Myocyte (in vitro differentiated cells): ENCODE data around the gene AMN. TPM values are rescaled to one million over a fixed set of nuclear protein-coding genes. Genes with fewer than 3 reads are reported as not detected.
A peak's percentile ranks its signal among the peaks of the same experiment; 100 is the strongest.

Experiments
- DNase-seq: peaks from one replicate; pipeline ENCODE4 v3.0.0-alpha.2; 2012; ENCODE audit warnings: low read depth
- total RNA-seq: library from RNA; depleted of rRNA; stranded (reverse); fragments of >200 nt; gene quantifications from 2 replicates; pipeline ENCODE4 v1.2.3, GENCODE V29; 2014

Gene AMN
- total RNA-seq, 1 donor from 2014 or later: 0.59 TPM

DNA sequence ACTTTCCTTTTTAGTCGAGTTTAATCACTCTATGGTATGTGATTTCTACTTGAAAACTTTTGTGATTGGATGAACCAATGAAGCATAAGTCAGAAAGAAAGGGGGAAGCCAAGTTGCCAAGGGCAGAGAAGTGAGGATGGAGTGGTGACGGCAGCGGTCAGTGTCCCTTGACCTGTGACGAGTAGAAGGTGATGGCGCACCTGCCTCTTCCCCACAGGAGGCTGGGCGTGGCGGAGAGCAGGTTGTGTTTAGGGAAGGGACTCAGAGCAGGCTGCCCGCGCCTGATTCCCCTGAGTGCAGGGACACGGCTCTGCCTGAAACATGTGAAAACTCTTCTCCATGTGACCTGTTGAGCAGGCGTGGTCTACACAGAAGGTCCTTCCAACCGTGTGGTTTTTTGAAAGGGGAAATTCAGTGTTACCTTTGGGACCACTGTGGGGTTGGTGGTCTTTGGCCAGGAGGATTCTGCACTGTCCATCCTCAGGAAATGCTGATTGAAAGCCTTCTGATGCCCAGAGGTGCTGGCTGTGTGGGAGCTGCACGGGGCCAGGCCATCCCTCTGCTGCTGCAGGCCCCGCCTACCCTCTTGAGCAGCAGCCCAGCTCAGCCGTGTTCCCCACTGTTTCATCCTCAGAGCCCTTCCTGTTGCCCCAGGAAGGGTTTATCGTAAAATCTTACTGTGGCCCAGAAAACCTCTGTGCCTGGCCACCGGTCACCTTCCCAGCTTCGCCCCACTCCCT, 23.5 kb upstream of the AMN start:
- no peak for DNase-seq

DNA sequence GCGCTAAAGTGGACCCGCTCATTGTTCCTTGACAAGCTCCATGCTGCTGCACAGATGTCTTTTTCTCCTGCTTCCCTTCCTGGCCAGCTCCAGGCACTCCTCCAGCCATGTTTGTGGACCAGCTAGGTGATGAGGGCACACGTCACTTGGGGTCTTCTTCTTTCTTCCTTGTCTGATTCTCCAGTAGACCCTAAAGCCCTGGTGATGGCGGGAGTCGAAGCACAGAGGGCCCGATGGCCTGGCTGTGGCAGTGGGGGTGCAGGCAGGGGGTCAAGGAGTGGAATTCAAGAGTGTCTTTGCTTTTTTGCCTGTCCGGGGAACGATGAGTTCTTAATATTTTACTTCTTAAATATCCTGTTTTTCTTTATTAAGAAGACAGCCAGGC, 23.0 kb upstream of the AMN start:
- no peak for DNase-seq

DNA sequence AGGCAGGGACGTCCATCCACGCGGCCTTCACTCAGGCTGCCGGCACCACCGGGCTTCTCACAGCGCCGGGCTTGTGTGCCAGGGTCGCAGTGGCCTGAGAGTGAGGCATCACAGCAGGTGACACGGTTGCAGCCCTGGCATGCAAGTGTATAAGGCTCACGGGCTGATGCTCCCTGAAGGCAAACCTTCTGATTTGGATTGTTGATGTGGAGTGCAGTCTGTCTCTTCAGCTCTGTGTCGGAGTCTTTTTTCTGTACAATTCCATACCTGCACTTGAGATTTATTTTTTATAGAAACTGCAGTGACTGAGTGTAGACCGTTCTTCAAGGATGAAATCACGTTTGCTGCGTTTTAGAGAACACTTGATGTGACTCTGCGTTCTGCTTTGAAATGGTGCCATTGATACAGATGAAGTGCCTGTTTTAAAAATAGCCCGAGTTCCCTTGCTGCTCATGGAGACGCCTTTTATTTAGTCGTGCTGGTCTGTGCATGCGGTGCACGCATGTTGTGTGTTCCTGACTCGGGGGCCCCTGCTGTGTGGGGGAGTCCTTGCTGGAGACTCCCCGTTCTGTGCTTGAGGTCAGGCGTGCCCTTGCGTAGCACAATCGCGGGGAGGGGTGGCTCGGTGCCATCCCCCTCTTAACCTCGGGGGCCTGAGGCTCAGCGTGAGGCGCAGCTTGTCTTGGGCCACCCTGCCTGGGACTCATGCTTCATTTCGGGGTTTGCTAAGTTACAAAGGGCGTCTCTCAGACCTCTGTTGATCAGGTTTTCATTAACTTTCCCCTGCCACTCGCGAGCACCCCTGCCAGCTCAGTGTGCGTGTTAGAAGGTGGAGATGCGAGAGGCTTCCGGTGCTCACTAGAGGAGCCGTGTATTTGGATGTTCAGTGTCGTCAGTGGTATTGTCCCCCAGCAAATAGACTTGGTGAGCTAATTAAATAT, 21.6 kb upstream of the AMN start:
- no peak for DNase-seq

DNA sequence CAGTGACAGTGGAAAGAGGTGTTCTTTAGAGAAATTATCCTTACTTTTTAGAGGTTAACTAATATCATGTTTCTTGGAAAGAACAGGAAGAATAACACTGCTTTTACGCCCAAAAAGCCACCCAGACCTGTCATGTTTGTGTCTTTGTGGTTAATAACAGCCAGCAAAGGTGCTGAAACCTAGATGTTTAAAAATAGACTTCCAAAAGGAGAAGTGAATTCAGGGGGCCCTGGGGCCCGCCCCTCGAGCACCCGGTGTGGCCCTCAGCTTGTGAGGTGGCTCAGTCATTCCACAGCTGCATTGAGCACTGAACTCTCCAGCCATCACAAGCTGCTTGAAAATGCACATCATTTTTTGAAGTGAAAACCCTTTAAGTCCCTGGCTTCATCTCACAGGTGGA, 20.8 kb upstream of the AMN start:
- no peak for DNase-seq

DNA sequence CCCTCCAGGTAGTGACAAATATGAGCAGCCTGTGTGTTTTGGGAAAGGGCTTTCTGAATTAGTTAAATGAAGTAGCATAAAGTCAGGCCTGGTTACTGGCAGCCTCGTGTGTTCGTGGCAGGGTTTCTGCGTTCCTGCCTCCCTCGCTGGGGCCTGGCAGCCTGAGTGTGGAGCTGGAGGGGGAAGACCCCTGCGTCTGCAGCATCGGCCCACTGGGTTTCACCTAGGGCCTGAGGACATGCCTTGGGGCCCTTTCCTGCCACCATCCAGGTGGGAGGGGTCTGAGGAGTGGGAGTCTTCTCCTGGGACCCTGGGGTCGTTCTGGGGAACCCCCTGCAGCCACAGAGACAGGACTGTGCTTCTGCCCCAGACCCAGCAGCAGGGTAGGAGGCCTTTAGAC, 20.4 kb upstream of the AMN start:
- DNase-seq: no peak

DNA sequence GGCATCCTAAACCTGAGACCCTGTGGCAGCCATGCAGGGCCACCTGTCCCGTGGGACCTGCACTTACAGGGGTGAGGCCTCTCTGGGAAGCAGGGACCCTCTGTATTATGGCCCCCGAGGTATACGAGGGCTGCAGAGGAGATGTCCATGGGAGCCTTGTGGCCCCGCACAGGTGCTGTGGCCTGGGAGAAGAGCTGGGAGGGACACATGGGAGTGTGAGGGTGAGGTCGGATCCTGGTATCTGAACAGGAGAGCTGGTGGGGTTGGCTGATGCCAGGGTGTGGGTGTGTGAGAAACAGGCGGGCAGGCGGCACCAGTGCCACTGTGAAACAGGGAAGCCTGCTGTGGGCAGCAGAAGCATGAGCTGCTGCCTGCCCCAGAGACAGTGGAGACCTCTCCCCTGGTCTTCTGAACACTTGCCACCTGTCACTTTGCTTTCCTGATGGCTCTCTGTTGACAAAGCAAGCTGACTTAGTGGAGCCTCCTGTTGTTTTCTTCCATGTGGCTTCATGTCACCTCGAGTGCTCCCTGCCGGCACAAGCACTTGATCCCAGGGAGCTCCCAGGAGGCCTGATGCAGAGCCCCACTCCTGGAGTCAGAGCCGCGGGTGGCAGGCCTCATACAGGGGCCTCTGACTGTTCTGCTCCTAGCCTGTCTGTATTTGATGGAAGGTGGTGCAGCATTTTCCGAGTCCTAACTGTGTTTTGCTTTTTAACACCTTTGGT, 19.8 kb upstream of the AMN start:
- peak; percentile 32 for DNase-seq

DNA sequence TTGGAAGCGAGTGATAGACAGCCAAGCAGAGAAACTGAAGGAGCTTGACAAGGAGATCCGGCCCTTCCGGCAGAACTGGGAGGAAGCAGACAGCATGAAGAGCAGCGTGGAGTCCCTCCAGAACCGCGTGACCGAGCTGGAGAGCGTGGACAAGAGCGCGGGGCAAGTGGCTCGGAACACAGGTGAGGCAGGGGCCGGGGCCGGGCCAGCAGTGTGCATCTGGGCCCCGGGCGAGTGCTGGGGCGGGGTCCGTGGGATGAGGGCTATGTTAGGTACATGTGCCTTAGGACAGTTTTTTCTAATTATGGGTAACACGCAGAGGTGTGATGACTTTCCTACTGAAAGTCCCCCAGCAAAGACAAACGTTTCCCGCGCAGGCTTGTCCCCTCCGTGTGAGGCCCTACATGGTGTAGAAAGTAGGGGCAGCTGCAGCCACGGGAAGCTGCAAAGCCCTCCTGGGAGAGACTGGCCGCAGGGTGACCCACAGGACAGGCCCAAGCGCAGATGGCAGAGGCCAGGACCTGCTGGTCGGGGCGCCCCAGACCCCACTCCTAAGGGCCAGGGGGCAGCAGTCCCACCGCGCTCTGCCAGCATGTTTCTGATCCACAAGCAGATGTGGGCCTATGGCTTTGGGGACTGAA, 19.1 kb upstream of the AMN start:
- no peak for DNase-seq

DNA sequence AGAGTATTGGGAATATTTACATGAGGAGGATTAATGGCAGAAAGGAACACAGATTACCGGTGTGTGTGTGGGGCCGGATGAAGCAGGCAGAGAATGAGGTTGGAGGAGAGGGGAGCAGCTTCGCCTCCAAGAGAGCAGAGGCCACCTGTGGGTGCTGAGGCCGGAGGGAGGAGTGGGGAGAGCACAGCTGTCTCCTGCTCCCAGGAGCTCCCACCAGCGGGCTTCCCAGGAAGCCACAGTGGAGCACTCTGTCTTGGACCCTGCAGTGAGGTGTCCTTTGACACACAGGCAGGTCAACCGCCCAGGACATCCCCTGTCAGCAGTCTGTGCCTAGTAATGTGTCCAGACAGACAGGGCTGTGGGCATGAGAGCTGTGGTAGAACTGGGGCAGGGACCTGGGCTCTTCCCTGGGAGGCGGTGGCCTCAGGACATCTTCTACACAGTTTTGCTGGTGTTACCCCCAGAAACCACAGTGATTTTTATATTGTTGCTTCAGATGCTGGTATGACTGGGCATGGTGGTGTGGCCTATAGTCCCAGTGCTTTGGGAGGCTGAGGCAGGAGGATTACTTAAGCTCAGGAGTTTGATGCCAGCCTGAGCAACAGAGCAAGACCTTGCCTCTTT, 18.5 kb upstream of the AMN start:
- DNase-seq: no peak

DNA sequence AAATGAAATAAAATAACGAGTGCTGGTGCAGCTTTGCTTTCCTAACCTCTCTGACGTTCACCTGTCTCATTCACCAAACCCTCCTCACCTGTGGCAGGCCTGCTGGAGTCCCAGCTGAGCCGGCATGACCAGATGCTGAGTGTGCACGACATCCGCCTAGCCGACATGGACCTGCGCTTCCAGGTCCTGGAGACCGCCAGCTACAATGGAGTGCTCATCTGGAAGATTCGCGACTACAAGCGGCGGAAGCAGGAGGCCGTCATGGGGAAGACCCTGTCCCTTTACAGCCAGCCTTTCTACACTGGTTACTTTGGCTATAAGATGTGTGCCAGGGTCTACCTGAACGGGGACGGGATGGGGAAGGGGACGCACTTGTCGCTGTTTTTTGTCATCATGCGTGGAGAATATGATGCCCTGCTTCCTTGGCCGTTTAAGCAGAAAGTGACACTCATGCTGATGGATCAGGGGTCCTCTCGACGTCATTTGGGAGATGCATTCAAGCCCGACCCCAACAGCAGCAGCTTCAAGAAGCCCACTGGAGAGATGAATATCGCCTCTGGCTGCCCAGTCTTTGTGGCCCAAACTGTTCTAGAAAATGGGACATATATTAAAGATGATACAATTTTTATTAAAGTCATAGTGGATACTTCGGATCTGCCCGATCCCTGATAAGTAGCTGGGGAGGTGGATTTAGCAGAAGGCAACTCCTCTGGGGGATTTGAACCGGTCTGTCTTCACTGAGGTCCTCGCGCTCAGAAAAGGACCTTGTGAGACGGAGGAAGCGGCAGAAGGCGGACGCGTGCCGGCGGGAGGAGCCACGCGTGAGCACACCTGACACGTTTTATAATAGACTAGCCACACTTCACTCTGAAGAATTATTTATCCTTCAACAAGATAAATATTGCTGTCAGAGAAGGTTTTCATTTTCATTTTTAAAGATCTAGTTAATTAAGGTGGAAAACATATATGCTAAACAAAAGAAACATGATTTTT, 17.1 kb upstream of the AMN start:
- DNase-seq: no peak

DNA sequence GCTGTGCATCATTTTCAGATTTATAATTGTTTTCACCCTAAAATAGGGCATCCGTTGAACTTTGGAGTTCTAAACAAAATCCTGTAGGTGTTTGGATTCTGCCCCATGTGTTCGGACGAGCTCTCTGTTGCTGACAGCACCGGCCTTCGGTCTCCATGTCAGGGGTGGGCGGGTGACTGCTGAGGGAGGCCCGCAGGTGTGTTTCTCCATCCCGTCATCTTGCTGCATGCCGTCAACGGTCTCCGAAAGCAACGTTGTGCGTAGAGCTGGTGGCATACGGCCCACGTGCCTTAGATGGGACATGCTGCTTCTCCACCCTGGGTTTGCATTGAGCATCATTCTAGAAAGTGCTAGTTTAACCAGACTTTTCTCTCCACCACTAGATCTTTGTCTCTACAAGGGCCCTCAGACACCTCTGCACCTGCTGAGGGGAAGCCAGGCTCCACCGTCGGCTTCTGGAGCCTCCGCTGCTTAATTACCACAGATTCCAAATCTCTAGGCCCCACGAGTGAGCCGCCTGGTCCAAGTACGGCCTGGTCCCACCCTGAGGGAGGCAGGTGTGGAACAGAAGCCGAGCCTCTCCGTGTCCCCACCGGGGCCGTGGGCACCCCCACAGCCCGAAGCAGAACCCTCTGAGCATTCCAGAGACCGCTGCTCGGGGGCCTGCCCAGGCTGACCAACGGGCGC, 15.7 kb upstream of the AMN start:
- DNase-seq: no peak

DNA sequence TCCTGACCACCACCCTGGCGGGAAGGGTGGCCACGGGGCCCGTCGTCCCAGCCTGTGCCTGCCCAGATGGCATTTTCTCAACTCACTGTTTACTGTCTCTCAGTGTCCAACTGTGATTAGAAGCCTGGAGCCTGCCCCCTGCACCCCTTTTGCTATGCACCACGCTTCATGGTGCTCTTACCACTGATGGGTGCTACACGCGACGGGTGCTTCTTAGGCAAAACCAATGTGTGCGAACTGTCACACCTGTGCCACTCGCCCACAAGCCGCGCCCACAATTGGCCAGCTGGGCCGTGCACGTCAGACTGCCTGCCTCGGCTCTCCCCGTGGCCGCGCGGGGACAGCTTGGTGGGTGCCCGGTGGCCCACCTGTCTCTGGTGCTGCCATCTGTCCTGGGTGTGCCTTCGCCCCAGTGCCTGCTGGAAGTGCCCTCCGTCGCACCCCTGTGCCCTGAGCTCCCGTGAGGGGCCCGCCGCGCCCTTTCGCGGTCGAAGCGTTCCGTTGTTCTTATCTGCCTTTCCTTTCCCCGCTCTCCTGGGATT, 15.1 kb upstream of the AMN start:
- DNase-seq: no peak

DNA sequence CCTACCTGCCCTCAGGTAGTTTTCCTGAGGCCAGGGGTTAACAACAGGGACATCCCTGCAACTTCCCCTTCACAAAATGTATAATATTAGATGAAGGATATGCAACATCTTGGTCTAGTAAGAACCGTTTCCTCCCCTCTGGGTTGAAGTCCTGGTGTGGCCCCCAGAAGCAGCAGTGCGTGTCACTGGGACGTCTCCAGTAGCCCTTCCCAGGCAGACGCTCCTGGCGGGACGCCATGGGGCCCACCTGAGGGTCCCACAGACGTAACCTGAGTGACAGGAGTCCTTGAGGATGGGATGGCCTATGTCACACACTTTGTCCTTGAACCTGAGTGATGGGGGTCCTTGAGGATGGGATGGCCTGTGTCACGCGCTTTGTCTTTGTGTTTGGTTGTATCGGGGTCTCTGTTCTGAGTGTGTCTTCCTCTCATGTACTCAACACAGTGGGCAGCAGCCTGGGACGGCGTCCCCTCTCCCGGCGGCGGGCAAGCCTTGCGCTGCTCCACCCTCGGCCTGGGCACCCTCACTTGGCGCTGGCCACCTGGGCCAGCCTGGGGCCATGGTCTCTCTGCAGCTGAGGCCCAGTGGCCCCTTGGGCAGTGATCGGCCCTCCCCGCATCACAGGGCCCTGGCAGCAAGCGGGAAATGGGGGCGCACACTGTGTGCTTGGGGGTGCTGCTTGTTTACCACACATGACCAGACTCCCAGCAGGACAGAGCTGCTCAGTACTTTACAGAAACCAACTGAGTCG, 14.3 kb upstream of the AMN start:
- no peak for DNase-seq

DNA sequence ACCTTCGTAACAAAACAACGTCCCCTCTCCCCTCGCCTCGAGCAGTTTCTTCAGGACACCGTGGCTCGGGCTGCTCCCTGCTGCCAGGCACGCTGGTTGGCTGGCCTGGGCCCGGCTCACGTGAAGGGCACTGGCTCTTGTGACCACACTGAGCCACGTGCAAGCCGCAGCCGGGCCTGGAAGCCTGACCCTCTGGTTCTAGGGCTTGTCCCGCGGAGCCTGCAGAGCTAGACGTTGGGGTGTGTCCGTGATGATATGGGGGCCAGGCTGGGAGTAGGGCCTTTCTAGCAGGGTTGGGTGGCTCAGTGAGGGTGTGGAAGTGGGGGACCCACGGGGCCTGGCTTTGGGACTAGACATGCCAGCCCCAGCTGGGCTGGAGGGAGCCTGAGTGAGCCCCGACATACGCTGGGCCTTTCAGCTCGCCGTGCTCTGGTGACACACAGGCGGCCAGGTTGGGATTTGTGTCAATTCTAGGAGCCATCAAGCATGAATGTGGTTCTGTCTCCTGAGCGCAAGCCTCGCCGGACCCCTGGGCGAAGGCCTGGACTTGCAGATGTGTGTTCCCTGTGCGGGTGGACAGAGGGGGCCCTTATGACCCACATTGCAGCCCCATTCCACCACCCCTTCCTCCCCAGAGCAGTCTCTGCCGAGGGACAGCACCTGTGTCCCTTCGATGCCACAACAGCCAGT, 13.6 kb upstream of the AMN start:
- DNase-seq: no peak

DNA sequence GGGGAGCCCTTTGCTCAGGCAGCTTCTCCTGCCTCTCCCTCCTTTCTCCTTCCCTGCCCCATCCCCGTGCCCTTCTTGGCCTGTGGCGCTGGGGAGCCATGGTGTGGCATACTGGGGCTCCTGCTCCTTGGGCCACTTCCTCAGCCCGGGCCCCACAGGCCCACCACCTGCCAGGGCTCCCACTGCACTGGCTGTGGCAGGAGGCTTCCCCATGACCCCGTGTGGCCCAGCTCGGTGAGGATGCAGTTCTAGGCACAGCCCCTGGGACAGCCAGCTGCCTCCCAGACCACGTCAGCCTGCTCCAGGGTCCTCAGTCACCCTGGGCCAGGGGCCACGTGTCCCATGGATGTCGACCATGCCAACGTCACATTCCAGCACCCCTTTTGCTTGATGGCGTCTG, 13.0 kb upstream of the AMN start:
- DNase-seq: no peak

DNA sequence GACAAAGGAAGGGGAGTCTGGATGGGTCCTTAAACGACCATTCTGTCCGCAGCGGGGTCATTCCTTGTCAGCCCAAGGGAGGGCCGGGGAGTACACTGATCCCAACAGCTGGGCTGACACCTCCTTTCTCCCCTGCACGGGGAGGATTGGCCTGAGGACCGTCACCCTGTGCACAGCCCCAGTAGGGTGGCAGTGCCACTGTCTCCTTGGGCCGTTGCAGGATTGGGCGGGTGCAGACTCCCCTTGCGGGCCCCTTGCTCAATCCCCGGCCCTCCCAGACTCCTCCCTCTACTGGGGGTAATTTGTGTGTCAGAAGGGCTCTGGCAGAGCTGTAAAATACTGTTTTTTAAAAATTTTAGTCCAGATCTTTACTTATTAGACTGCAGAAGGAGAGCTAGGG, 12.6 kb upstream of the AMN start:
- DNase-seq: no peak

DNA sequence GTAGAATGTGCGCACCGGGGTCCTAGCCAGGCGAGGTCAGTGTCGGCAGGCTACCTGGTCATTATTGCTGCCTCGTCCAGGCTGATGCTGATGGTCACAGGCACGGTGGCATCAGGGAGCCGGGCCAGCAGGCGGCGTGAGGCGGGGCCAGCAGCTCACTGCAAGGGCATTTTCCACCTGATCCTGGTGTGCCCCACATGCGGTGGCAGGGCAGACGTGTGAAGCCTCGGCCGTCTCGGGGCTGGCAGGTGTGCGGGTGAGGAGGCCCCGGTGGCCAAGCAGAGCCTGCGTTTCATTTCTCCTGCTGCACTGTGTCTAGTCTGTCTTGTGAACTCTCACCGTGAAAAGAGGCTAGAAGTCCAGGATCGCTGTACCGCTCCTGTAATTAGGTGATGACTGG, 12.0 kb upstream of the AMN start:
- DNase-seq: no peak

DNA sequence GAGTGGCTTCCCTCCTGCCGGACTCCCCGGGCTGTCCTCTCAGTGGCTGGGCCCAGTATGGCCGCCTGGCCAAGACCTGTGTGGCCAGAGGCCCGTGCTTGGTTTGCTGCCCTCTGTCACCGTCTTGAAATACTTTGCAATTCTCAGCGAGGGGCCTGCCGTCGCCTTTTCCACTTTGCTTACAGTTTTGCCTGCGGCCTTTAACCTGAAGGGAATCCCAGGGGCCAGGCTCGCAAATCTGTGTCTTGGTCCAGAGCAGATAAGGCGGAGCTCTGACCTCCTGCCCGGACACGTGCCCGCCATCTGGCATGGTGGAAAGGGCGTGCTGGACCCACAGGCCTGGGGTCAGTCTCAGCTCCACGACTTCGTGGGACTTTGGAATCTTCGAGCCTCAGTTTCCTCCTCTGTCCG, 10.9 kb upstream of the AMN start:
- no peak for DNase-seq
